Measurements from ENCODE around the gene PTPRD. TPM values are rescaled to one million over a fixed set of nuclear protein-coding genes. Genes with fewer than 3 reads are reported as not detected.

Gene PTPRD
- total and polyA plus RNA-seq, 2 of the 4 experiments (the other 2 are of a cell fraction) = 0.07 to 0.18 TPM

DNA sequence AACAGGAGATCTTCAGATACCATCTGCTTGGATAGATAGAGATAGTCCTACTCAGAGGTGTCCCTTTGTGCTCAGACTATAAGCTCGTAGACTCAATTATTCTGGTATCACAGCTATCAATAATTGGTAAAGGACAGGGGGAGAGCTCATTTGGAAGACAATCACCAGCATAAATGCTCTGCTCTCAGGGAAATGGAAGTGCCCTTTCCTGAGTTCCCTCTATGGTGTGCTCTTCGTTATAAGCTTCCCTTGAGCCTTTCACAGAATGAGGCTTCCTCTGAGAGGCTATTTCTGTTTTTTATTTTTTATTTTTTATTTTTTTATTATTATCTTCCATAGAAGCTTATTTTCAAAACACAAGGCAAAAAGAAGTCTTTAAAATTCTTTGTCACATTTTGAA lies 1657.5 kb downstream of the PTPRD start:
- Histone ChIP-seq H3K4me2 (ENCODE audit: low read depth, low read length) (no peak overlapping the region), H4K20me1 (ENCODE audit: insufficient read depth, low read length) (no peaks in the 10 kb centered on the region), H3K23ac (ENCODE audit: low read depth, low read length) (no peak overlapping the region), H2AFZ (replicated peaks; ENCODE audit: low read length, poor library complexity) (no peak overlapping the region), H2BK5ac (ENCODE audit: low read depth, low read length, poor library complexity, severe bottlenecking) (no peak overlapping the region), H2AK9ac (replicated peaks; ENCODE audit: low read depth, low read length, poor library complexity) (no peak overlapping the region), H3K9me3 (ENCODE audit: control insufficient read depth, insufficient read depth, low read length) (peaks cover 1% of the 10 kb centered on the region; the same call in 1 of the 2 replicates), H3K56ac (ENCODE audit: extremely low read depth, insufficient read depth, low read length) (no peak overlapping the region), H4K5ac (ENCODE audit: low read depth, low read length) (no peak overlapping the region), H2BK120ac (ENCODE audit: low read depth, low read length) (no peak overlapping the region), H4K91ac (ENCODE audit: insufficient read depth, low read depth, low read length) (no peak overlapping the region), H3K36me3 (ENCODE audit: control insufficient read depth, insufficient read depth, low read length) (no peaks in the 10 kb centered on the region), H2AK5ac (ENCODE audit: low read depth, low read length) (no peak overlapping the region), H3K14ac (replicated peaks; ENCODE audit: low read depth, low read length) (no peak overlapping the region), H3K4me3 (ENCODE audit: insufficient read depth, low read depth, low read length) (no peak overlapping the region), H3K9me1 (ENCODE audit: insufficient read depth, low read length) (no peaks in the 10 kb centered on the region), H3K27me3 (ENCODE audit: control insufficient read depth, insufficient read depth, low read length) (no peaks in the 10 kb centered on the region), H3K9ac (ENCODE audit: low read depth, low read length) (no peak overlapping the region), H3K18ac (ENCODE audit: low read depth, low read length) (no peak overlapping the region), H2BK20ac (ENCODE audit: low read depth, low read length) (no peak overlapping the region), H3K79me1 (ENCODE audit: low read depth in 1 of 2, low read length in 2 of 2) (no peaks in the 10 kb centered on the region), H3K27ac (ENCODE audit: insufficient read depth, low read length) (no peak overlapping the region), H3K4me1 (ENCODE audit: control insufficient read depth, insufficient read depth, low read length) (no peaks in the 10 kb centered on the region), H2BK15ac (ENCODE audit: low read depth, low read length) (no peak overlapping the region), H4K8ac (ENCODE audit: low read depth in 2 of 2, low read length in 2 of 2) (no peak overlapping the region), H3K4ac (ENCODE audit: low read depth, low read length) (no peak overlapping the region)
- dilution Hi-C loops (cut with HindIII; ENCODE audit: low sequenced_read_pairs, unreplicated experiment) = no loop called here
- POLR2A ChIA-PET (ENCODE audit: unreplicated experiment) = no interaction called here
- CTCF ChIA-PET = no interaction called here
- no CpG with 5 or more reads among the region's 2 CpGs for WGBS, 2 experiments (ENCODE audit: extremely low coverage in 2 of 2, insufficient read length in 1 of 2)
- BruUV-seq (replicated peaks) = no TSS peak
- in situ Hi-C loops (cut with MboI; ENCODE audit: low sequenced_read_pairs) = no loop called here
- ATAC-seq (ENCODE audit: low read depth) (no peak), DNase-seq (no peak)
- TF ChIP-seq CEBPB (IDR thresholded peaks at IDR 0.05; ENCODE audit: low read depth, low read length) (no peak), CHD1 (IDR thresholded peaks at IDR 0.05; ENCODE audit: low read depth, low read length) (no peak), MAZ (IDR thresholded peaks at IDR 0.05; ENCODE audit: borderline replicate concordance, low read depth, low read length) (no peak), RFX5 (IDR thresholded peaks at IDR 0.05; ENCODE audit: low read depth, low read length) (no peak), RCOR1 (IDR thresholded peaks at IDR 0.05; ENCODE audit: insufficient replicate concordance, low read length) (no peak), MAFK (IDR thresholded peaks at IDR 0.05; ENCODE audit: low read depth, low read length) (no peak), POLR2A (IDR thresholded peaks at IDR 0.05; ENCODE audit: low read depth, low read length) (no peak), RAD21 (IDR thresholded peaks at IDR 0.05; ENCODE audit: low read length) (no peak), MXI1 (IDR thresholded peaks at IDR 0.05; ENCODE audit: borderline replicate concordance, low read depth, low read length) (no peak), NFE2L2 (IDR thresholded peaks at IDR 0.05; ENCODE audit: low read depth, low read length) (no peak), SMC3 (IDR thresholded peaks at IDR 0.05; ENCODE audit: low read depth, low read length) (no peak), BHLHE40 (IDR thresholded peaks at IDR 0.05; ENCODE audit: low read depth, low read length) (no peak), FOS (IDR thresholded peaks at IDR 0.05; ENCODE audit: low read depth, low read length) (no peak)
- TF ChIP-seq, protein P1, sequence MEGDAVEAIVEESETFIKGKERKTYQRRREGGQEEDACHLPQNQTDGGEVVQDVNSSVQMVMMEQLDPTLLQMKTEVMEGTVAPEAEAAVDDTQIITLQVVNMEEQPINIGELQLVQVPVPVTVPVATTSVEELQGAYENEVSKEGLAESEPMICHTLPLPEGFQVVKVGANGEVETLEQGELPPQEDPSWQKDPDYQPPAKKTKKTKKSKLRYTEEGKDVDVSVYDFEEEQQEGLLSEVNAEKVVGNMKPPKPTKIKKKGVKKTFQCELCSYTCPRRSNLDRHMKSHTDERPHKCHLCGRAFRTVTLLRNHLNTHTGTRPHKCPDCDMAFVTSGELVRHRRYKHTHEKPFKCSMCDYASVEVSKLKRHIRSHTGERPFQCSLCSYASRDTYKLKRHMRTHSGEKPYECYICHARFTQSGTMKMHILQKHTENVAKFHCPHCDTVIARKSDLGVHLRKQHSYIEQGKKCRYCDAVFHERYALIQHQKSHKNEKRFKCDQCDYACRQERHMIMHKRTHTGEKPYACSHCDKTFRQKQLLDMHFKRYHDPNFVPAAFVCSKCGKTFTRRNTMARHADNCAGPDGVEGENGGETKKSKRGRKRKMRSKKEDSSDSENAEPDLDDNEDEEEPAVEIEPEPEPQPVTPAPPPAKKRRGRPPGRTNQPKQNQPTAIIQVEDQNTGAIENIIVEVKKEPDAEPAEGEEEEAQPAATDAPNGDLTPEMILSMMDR (conservative IDR thresholded peaks at IDR 0.05; ENCODE audit: low read depth, low read length) = no peak
- TF ChIP-seq, protein P2, sequence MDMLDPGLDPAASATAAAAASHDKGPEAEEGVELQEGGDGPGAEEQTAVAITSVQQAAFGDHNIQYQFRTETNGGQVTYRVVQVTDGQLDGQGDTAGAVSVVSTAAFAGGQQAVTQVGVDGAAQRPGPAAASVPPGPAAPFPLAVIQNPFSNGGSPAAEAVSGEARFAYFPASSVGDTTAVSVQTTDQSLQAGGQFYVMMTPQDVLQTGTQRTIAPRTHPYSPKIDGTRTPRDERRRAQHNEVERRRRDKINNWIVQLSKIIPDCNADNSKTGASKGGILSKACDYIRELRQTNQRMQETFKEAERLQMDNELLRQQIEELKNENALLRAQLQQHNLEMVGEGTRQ (IDR thresholded peaks at IDR 0.05; ENCODE audit: low read depth, low read length) = no peak
- TF ChIP-seq, protein P3, sequence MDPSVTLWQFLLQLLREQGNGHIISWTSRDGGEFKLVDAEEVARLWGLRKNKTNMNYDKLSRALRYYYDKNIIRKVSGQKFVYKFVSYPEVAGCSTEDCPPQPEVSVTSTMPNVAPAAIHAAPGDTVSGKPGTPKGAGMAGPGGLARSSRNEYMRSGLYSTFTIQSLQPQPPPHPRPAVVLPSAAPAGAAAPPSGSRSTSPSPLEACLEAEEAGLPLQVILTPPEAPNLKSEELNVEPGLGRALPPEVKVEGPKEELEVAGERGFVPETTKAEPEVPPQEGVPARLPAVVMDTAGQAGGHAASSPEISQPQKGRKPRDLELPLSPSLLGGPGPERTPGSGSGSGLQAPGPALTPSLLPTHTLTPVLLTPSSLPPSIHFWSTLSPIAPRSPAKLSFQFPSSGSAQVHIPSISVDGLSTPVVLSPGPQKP (IDR thresholded peaks at IDR 0.05; ENCODE audit: borderline replicate concordance, low read depth, low read length) = no peak
- intact Hi-C loops (cut with micrococcal nuclease) = no loop called here
